GM12801 (cell line): ENCODE data around the gene USP17L30.
"Not testable (repeated sequence)": the region's sequence is repeated elsewhere in the genome, so short reads cannot be mapped to it uniquely, and the experiment has no call there.

Experiments
- TF ChIP-seq, protein P1 (sequence below): IDR thresholded peaks from one replicate; pipeline ENCODE4 v1.5.1; 2011; ENCODE audit warnings: control low read depth; ENCODE audit not compliant: insufficient read length; ENCODE audit errors: extremely low read depth

USP17L30 gene

DNA sequence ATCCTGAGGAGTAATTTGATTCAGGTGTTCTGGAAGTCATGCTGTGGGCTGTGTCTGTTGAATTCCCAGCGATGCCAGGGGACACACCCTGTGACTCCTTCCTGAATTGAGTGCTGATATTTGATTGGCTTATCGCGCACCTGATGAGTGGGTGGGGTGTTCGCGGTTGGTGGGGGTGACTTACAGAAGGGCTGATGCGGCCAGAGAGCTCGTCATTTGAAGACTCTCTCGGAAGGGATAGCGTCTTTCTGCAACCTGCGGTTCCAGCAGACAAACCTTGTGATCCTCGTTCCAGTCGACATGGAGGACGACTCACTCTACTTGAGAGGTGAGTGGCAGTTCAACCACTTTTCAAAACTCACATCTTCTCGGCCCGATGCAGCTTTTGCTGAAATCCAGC, 9.6 kb upstream of the USP17L30 start, which contains the start of gene USP17L29:
Gene USP17L29, plus strand, starts transcription at position 301 of the 400 bp plus-strand sequence. Its CDS starts 0 bp downstream, at position 301.
- TF ChIP-seq, protein P1, sequence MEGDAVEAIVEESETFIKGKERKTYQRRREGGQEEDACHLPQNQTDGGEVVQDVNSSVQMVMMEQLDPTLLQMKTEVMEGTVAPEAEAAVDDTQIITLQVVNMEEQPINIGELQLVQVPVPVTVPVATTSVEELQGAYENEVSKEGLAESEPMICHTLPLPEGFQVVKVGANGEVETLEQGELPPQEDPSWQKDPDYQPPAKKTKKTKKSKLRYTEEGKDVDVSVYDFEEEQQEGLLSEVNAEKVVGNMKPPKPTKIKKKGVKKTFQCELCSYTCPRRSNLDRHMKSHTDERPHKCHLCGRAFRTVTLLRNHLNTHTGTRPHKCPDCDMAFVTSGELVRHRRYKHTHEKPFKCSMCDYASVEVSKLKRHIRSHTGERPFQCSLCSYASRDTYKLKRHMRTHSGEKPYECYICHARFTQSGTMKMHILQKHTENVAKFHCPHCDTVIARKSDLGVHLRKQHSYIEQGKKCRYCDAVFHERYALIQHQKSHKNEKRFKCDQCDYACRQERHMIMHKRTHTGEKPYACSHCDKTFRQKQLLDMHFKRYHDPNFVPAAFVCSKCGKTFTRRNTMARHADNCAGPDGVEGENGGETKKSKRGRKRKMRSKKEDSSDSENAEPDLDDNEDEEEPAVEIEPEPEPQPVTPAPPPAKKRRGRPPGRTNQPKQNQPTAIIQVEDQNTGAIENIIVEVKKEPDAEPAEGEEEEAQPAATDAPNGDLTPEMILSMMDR = not testable (repeated sequence)

DNA sequence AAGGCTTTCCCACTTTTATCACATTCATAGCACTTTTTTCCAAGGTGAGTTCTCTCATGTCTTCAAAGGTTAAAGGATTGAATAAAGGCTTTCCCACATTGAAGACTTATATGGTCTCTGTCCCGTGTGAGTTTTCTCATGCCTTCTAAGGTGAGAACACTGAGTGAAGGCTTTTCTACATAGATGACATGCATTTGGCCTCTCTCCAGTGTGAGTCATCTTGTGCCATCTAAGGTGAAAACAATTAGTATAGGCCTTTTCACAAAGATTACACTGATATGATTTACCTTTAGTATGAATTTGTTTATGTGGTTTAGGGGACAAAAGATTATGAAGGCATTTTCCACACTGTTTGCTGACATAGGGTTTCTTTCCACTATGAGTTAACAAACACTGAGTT, 21.2 kb downstream of the USP17L30 start:
- TF ChIP-seq, protein P1 = no peak

DNA sequence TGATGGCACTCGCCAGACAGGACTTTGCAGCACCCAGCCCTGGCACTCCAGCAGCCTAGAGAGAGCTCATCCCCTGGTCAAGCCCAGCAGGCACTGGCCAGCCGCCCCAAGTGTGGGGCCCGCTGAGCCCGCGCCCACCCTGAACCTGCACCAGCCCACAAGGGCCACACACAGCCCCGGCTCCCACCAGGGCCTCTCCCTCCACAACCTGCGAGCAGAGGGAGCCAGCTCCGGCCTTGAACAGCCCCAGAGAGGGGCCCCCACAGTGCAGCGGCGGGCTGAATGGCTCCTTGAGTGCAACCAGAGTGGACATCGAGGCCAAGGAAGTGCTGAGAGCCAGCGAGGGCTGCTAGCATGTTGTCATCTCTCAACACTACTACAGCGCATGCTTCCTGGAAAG, 46.9 kb downstream of the USP17L30 start:
- TF ChIP-seq, protein P1 = no peak
